Measurements from ENCODE around the gene MAN2A2. TPM values are rescaled to one million over a fixed set of nuclear protein-coding genes. Genes with fewer than 3 reads are reported as not detected.
"Not testable (repeated sequence)": the region's sequence is repeated elsewhere in the genome, so short reads cannot be mapped to it uniquely, and the experiment has no call there.

The MAN2A2 gene
- total and polyA plus RNA-seq, 9 of the 15 experiments (the other 6 are each of a cell fraction or from before 2014, with no cell fraction given) = 7.3 to 151 (median 43.4) TPM

DNA sequence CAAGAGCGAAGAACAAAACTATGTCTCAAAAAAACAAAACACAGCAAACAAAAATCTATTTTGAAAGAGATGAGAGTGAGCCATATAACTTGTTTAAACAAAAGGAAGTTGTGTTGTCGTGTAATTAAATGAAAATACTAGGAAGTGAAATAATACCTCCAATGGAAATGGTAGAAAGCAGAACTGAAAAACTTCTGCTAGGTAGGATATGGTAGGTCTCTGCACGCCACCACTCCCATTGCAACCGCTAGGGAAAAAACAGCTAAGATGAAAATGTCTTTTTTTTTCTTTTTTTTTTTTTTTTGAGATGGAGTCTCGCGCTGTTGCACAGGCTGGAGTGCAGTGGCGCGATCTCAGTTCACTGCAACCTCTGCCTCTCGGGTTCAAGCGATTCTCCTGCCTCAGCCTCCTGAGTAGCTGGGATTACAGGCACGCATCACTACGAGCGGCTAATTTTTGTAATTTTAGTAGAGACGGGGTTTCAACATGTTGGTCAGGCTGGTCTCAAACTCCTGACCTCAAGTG lies 5.9 kb upstream of the MAN2A2 start:
- H3K4me1 ChIP-seq (replicated peaks in 1 of 2; ENCODE audit: control insufficient read depth in 2 of 2, insufficient read depth in 2 of 2, low read length in 2 of 2) = peaks cover 29 to 49% of the 10 kb centered on the region in 2 experiments
- ChIA-PET POLR2A (interaction anchor here (0.7 kb wide), 1 partner anchor 1835 kb away, joined by 3 read pairs; no protein-coding TSS in a partner anchor), CTCF (ENCODE audit: low intra/inter-chr PET ratio) (interaction anchor here (0.6 kb wide), 1 partner anchor 34 kb away, joined by 3 read pairs; no protein-coding TSS in a partner anchor)
- intact Hi-C loops (cut with micrococcal nuclease); BruUV-seq (replicated peaks); H3K9ac ChIP-seq (ENCODE audit: insufficient read depth in 1 of 2, low read depth in 2 of 2, low read length in 2 of 2); H3K79me2 ChIP-seq (ENCODE audit: control insufficient read depth, insufficient read depth, low read length); H3K4me2 ChIP-seq (ENCODE audit: insufficient read depth, low read length); H3K9me3 ChIP-seq (replicated peaks; ENCODE audit: control insufficient read depth, insufficient read depth, low read depth, low read length); H3K27ac ChIP-seq (ENCODE audit: extremely low read depth, low read depth, low read length); DNase-seq (ENCODE audit: extremely low read depth in 1 of 4, low spot score in 3 of 4); in situ Hi-C loops (cut with MboI); H3K27me3 ChIP-seq (ENCODE audit: control insufficient read depth in 2 of 2, insufficient read depth in 2 of 2, low read length in 2 of 2); H4K20me1 ChIP-seq (replicated peaks; ENCODE audit: control insufficient read depth, insufficient read depth, low read length); H3K9me1 ChIP-seq (ENCODE audit: control insufficient read depth, insufficient read depth, low read length); H3K4me3 ChIP-seq; FAIRE-seq; ATAC-seq; H3K36me3 ChIP-seq (ENCODE audit: control insufficient read depth, insufficient read depth, low read length); H2AFZ ChIP-seq (ENCODE audit: low read depth, low read length): not testable (repeated sequence)
- 77% methylated on average over 9 of the region's 14 CpGs for WGBS (ENCODE audit: insufficient coverage, low coverage, missing lambda C conversion rate)
- 0 out of 2 replicates have a peak, but pooled peaks have one; percentile 6 for TF ChIP-seq ZNF384 (IDR thresholded peaks at IDR 0.05; ENCODE audit: low read depth, low read length)
- TF ChIP-seq, protein P1, sequence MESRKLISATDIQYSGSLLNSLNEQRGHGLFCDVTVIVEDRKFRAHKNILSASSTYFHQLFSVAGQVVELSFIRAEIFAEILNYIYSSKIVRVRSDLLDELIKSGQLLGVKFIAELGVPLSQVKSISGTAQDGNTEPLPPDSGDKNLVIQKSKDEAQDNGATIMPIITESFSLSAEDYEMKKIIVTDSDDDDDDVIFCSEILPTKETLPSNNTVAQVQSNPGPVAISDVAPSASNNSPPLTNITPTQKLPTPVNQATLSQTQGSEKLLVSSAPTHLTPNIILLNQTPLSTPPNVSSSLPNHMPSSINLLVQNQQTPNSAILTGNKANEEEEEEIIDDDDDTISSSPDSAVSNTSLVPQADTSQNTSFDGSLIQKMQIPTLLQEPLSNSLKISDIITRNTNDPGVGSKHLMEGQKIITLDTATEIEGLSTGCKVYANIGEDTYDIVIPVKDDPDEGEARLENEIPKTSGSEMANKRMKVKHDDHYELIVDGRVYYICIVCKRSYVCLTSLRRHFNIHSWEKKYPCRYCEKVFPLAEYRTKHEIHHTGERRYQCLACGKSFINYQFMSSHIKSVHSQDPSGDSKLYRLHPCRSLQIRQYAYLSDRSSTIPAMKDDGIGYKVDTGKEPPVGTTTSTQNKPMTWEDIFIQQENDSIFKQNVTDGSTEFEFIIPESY (CRISPR knock-in tag; IDR thresholded peaks at IDR 0.05) = peak; percentile 96
